HepG2 (cell line): ENCODE results near the gene HAUS7. TPM values are rescaled to one million over a fixed set of nuclear protein-coding genes. Genes with fewer than 3 reads are reported as not detected.

Experiments used
- ATAC-seq: fragments of 200-7000 bp; cut with Tn5 transposase; 3 replicates; pipeline ENCODE4 v1.9.1; 2020; ENCODE audit warnings: mild to moderate bottlenecking, moderate library complexity
- BruUV-seq: library from RNA; stranded (reverse); fragments of 400-500 nt; replicated peaks from 2 replicates; lab custom pipeline; 2021; lab: Mats Ljungman, UMichigan
- CTCF ChIA-PET: fragments of 300-600 bp; formaldehyde crosslinking; extraction: SDS; loops from one replicate; lab custom pipeline; 2021; ENCODE audit warnings: low total read pairs, inconsistent platforms, low intra/inter-chr PET ratio; lab: Yijun Ruan, JAX
- POLR2A ChIA-PET: fragments of 350-600 bp; sonication (Branson Sonifier 250); formaldehyde crosslinking; loops from one replicate; lab custom pipeline; 2020; ENCODE audit warnings: antibody characterized with exemption, inconsistent platforms; lab: Yijun Ruan, JAX
- DNase-seq: peaks from one replicate; pipeline ENCODE4 v3.0.0-alpha.2; 2015; ENCODE audit warnings: low spot score
- FAIRE-seq: peaks from 3 replicates; lab custom pipeline; 2011; peaks lifted over from hg19 to GRCh38; lab: Jason Lieb, UNC
- H2AFZ ChIP-seq: one replicate; pipeline ENCODE4 v1.6.1; 2011; ENCODE audit warnings: low read length, inconsistent platforms
- H3K27ac ChIP-seq: fragments of 300-600 bp; 3 replicates; pipeline ENCODE4 v1.8.0; 2011; ENCODE audit warnings: mixed run types, mild to moderate bottlenecking, mixed read lengths, low read length, inconsistent platforms; ENCODE audit not compliant: insufficient read depth; ENCODE audit errors: extremely low read length
- H3K27me3 ChIP-seq, 2 experiments: fragments of 200-600 bp in 1 of 2; 2 replicates in 1 of 2; 3 replicates in 1 of 2; pipeline versions ENCODE4 v1.6.0 to v1.8.0; 2011; ENCODE audit warnings: low read length in 2 of 2, mild to moderate bottlenecking in 2 of 2, moderate library complexity in 2 of 2, inconsistent platforms in 1 of 2; ENCODE audit not compliant: insufficient read depth in 2 of 2, control insufficient read depth in 1 of 2
- H3K36me3 ChIP-seq, 2 experiments: fragments of 200-600 bp in 1 of 2; replicated peaks in 1 of 2; 2 replicates in 1 of 2; 3 replicates in 1 of 2; pipeline versions ENCODE4 v1.5.1 to v1.8.0; 2011; ENCODE audit warnings: low read length in 2 of 2, inconsistent platforms in 1 of 2; ENCODE audit not compliant: insufficient read depth in 2 of 2, control insufficient read depth in 1 of 2
- H3K4me1 ChIP-seq: 2 replicates; pipeline ENCODE4 v1.5.1; 2012; ENCODE audit warnings: low read length, inconsistent platforms; ENCODE audit not compliant: insufficient read depth
- H3K4me2 ChIP-seq: 2 replicates; pipeline ENCODE4 v1.6.0; 2011; ENCODE audit warnings: low read depth, low read length, inconsistent platforms
- H3K4me3 ChIP-seq, 3 experiments: fragments of 200-600 bp in 1 of 3; sonication (generic), shearing (Covaris generic) in 1 of 3; replicated peaks in 1 of 3; 2 replicates each; pipeline ENCODE4 v1.5.1; 2011 to 2016; ENCODE audit warnings: low read length in 3 of 3, inconsistent platforms in 2 of 3, low read depth in 2 of 3, mild to moderate bottlenecking in 2 of 3, control low read depth in 1 of 3, mixed read lengths in 1 of 3; ENCODE audit not compliant: insufficient read depth in 1 of 3
- H3K79me2 ChIP-seq: one replicate; pipeline ENCODE4 v1.6.1; 2011; ENCODE audit warnings: low read length, inconsistent platforms; ENCODE audit not compliant: insufficient read depth
- H3K9ac ChIP-seq: 2 replicates; pipeline ENCODE4 v1.6.0; 2011; ENCODE audit warnings: mild to moderate bottlenecking, low read depth, low read length, inconsistent platforms; ENCODE audit not compliant: insufficient read depth
- H3K9me3 ChIP-seq: 2 replicates; pipeline ENCODE4 v1.5.1; 2012; ENCODE audit warnings: mild to moderate bottlenecking, low read length
- H4K20me1 ChIP-seq: 2 replicates; pipeline ENCODE4 v1.6.0; 2011; ENCODE audit warnings: inconsistent platforms, mild to moderate bottlenecking, low read length, moderate library complexity; ENCODE audit not compliant: insufficient read depth
- CEBPG ChIP-seq: IDR thresholded peaks from 2 replicates; pipeline ENCODE4 v1.6.1; 2016
- GTF3A ChIP-seq: sonication (generic); formaldehyde crosslinking; conservative IDR thresholded peaks from 2 replicates; pipeline ENCODE4 v1.4.0; 2020; ENCODE audit warnings: mild to moderate bottlenecking, missing genetic modification reagents
- KDM4B ChIP-seq: sonication (generic); formaldehyde crosslinking; IDR thresholded peaks from 2 replicates; pipeline ENCODE4 v1.4.0; 2020; ENCODE audit warnings: missing genetic modification reagents
- KLF13 ChIP-seq: sonication (generic); formaldehyde crosslinking; IDR thresholded peaks from 2 replicates; pipeline ENCODE4 v1.4.0; 2020; ENCODE audit warnings: mild to moderate bottlenecking, missing genetic modification reagents
- MEIS1 ChIP-seq: sonication (generic); formaldehyde crosslinking; IDR thresholded peaks from 2 replicates; pipeline ENCODE4 v1.9.0; 2021; ENCODE audit warnings: mild to moderate bottlenecking, missing genetic modification reagents, moderate library complexity, borderline replicate concordance
- RFX1 ChIP-seq: fragments of 450-650 bp; IDR thresholded peaks from 2 replicates; pipeline ENCODE4 v1.6.1; 2017
- RXRA ChIP-seq: sonication (generic); formaldehyde crosslinking; IDR thresholded peaks from 2 replicates; pipeline ENCODE4 v1.5.1; 2020; ENCODE audit warnings: missing genetic modification reagents
- ZBTB8A ChIP-seq: sonication (generic); formaldehyde crosslinking; IDR thresholded peaks from 2 replicates; pipeline ENCODE4 v1.4.0; 2020; ENCODE audit warnings: mild to moderate bottlenecking, low read depth, missing genetic modification reagents, borderline replicate concordance
- ZFP90 ChIP-seq: sonication (generic); formaldehyde crosslinking; IDR thresholded peaks from 2 replicates; pipeline ENCODE4 v1.8.0; 2022; ENCODE audit warnings: missing genetic modification reagents, mild to moderate bottlenecking, inconsistent platforms, borderline replicate concordance
- ZFYVE20 ChIP-seq: sonication (generic); formaldehyde crosslinking; IDR thresholded peaks from 2 replicates; pipeline ENCODE4 v1.8.0; 2023; ENCODE audit warnings: low read depth, mild to moderate bottlenecking, moderate library complexity, missing genetic modification reagents, borderline replicate concordance
- ZKSCAN8 ChIP-seq: IDR thresholded peaks from 2 replicates; pipeline ENCODE4 v1.6.1; 2016; ENCODE audit warnings: borderline replicate concordance, missing genetic modification reagents, missing compliant biosample characterization
- ZNF496 ChIP-seq: sonication (generic); formaldehyde crosslinking; IDR thresholded peaks from 2 replicates; pipeline ENCODE4 v1.8.1; 2023; ENCODE audit warnings: mild to moderate bottlenecking, moderate library complexity, missing genetic modification reagents; ENCODE audit not compliant: insufficient replicate concordance
- WGBS: methylation state at CpG from one replicate; pipeline ENCODE4 v1.1.6; 2017; ENCODE audit warnings: low lambda C conversion rate; 5-methylcytosine and 5-hydroxymethylcytosine counted together
- in situ Hi-C: cut with HindIII; loops from 2 replicates; pipeline ENCODE4 v1.10.0; 2017; ENCODE audit warnings: low pct_unique_long_range_greater_than_20kb; ENCODE audit not compliant: extremely low pct_ligation_motif_present
- intact Hi-C: fragments of 100-400 bp; cut with micrococcal nuclease; formaldehyde crosslinking; loops from one replicate; pipeline ENCODE4 v1.10.0; 2022; ENCODE audit not compliant: unreplicated experiment
- polyA plus RNA-seq, 8 experiments: library from polyadenylated mRNA; depleted of rRNA in 3 of 8; stranded (reverse) in 7 of 8; unstranded in 1 of 8; fragments of >200 nt; fragmentation: Illumina TruSeq in 4 of 8; extraction: Trizol in 4 of 8; gene quantifications; 2 replicates each; pipeline versions ENCODE4 v1.2.1 to v1.2.3, GENCODE V29; 2011 to 2016; ENCODE audit warnings: low read depth in 4 of 8, missing spikeins in 1 of 8, mixed read lengths in 1 of 8; ENCODE audit not compliant: insufficient read depth in 1 of 8
- total RNA-seq, 5 experiments: library from RNA; depleted of rRNA; stranded (reverse); fragments of >200 nt; fragmentation: Illumina TruSeq; extraction: Trizol; gene quantifications; 2 replicates each; pipeline ENCODE4 v1.2.3, GENCODE V29; 2016; ENCODE audit warnings: low read depth in 1 of 5
- TF ChIP-seq, protein P1 (sequence below): sonication (generic); formaldehyde crosslinking; IDR thresholded peaks from 2 replicates; pipeline ENCODE4 v1.5.1; 2020; ENCODE audit warnings: mild to moderate bottlenecking, missing genetic modification reagents, borderline replicate concordance

HAUS7 gene
- total and polyA plus RNA-seq, 2 of the 13 experiments (the other 11 are each of a cell fraction or from before 2014, with no cell fraction given), result 10.9 to 42.4 TPM

DNA sequence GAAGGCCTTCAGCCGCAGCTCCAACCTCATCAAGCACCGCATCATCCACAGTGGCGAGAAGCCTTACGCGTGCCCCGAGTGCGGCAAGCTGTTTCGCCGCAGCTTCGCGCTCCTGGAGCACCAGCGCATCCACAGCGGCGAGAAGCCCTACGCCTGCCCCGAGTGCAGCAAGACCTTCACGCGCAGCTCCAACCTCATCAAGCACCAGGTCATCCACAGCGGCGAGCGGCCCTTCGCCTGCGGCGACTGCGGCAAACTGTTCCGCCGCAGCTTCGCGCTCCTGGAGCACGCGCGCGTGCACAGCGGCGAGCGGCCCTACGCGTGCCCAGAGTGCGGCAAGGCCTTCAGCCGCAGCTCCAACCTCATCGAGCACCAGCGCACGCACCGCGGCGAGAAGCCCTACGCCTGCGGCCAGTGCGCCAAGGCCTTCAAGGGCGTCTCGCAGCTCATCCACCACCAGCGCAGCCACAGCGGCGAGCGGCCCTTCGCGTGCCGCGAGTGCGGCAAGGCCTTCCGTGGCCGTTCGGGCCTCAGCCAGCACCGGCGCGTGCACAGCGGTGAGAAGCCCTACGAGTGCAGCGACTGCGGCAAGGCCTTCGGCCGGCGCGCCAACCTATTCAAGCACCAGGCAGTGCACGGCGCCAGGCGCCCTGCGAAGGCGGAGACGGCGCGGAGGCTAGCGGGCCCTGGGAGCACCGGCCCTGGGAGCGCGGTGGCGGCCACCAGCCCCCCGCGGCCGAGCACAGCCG, 49.4 kb downstream of the HAUS7 start:
- WGBS, result 93% methylated on average over 6 of the region's 91 CpGs
- BruUV-seq, result no TSS peak
- Histone ChIP-seq H4K20me1 (no peaks in the 10 kb centered on the region), H3K27me3 (peaks cover 3 to 41% of the 10 kb centered on the region in 2 experiments; a peak in 3 of 5 replicates), H3K4me1 (no peaks in the 10 kb centered on the region), H3K36me3 (no peaks in the 10 kb centered on the region), H3K4me3 (no peak overlapping the region), H3K4me2 (no peak overlapping the region), H3K9me3 (no peaks in the 10 kb centered on the region), H3K9ac (no peak overlapping the region), H3K27ac (no peak overlapping the region), H2AFZ (no peak overlapping the region), H3K79me2 (no peaks in the 10 kb centered on the region)
- ATAC-seq (no peak), FAIRE-seq (no peak), DNase-seq (no peak)
- ChIA-PET POLR2A (no interaction called here), CTCF (no interaction called here)
- in situ Hi-C loops (no loop called here), intact Hi-C loops (no loop called here)
- TF ChIP-seq ZKSCAN8 (CRISPR knock-in tag) (no peak), RXRA (no peak), ZFP90 (CRISPR knock-in tag) (no peak), CEBPG (CRISPR knock-in tag) (no peak), ZNF496 (no peak), MEIS1 (no peak), ZBTB8A (CRISPR knock-in tag) (no peak), GTF3A (CRISPR knock-in tag) (no peak), KLF13 (CRISPR knock-in tag) (no peak), ZFYVE20 (CRISPR knock-in tag) (no peak), RFX1 (no peak), KDM4B (CRISPR knock-in tag) (no peak)
- TF ChIP-seq, protein P1, sequence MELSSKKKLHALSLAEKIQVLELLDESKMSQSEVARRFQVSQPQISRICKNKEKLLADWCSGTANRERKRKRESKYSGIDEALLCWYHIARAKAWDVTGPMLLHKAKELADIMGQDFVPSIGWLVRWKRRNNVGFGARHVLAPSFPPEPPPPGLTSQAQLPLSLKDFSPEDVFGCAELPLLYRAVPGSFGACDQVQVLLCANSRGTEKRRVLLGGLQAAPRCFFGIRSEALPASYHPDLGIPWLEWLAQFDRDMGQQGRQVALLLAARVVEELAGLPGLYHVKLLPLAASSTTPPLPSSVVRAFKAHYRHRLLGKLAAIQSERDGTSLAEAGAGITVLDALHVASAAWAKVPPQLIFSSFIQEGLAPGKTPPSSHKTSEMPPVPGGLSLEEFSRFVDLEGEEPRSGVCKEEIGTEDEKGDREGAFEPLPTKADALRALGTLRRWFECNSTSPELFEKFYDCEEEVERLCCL, result no peak
